ENCODE measurements around the gene PDIA6. TPM values are rescaled to one million over a fixed set of nuclear protein-coding genes. Genes with fewer than 3 reads are reported as not detected.

PDIA6 gene
- total and polyA plus RNA-seq, 2 donors (not counting 3 experiments of a cell fraction or from before 2014, with no cell fraction given): 335 to 424 TPM

DNA sequence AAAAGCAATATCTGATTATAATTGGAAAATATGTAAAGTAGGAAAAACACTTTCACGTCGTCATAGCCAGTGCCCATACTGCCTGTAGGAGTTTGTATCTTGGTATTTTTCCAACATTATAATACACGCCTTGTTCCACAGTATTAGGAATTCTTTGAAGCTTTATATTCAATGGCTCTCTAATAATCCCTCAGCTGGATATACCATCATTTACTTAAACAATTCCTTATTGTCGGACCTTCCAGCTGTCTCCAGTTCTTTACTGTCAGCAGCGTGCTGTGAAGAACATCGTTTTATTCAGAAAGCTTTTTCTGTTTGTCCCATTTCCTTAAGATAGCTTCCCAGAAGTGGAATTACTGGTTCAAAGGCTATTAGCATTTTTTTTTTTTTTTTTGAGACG, 59.4 kb downstream of the PDIA6 start:
- no peak overlapping the region for H3K4me3 ChIP-seq (replicated peaks in 1 of 3; ENCODE audit: insufficient read depth in 1 of 3, low read depth in 1 of 3, low read length in 3 of 3)
- H3K4me2 ChIP-seq (ENCODE audit: insufficient read depth, low read length): no peak overlapping the region
- dilution Hi-C loops (cut with MboI; ENCODE audit: extremely low pct_ligation_motif_present, low sequenced_read_pairs) (no loop called here), intact Hi-C loops (cut with micrococcal nuclease) (no loop called here)
- H3K9me3 ChIP-seq (replicated peaks; ENCODE audit: control insufficient read depth, insufficient read depth, low read length): no peaks in the 10 kb centered on the region
- H2AFZ ChIP-seq (ENCODE audit: low read depth, low read length): no peak overlapping the region
- H3K9me1 ChIP-seq (replicated peaks; ENCODE audit: control insufficient read depth, extremely low read depth, insufficient read depth, low read length): no peaks in the 10 kb centered on the region
- DNase-seq (ENCODE audit: low read depth, low spot score) (no peak), FAIRE-seq (no peak)
- no peak overlapping the region for H3K27ac ChIP-seq (ENCODE audit: insufficient read depth, low read depth, low read length)
- H3K9ac ChIP-seq (replicated peaks; ENCODE audit: extremely low read depth, insufficient read depth, low read length): no peak overlapping the region
- BruUV-seq (replicated peaks): no TSS peak
- no peaks in the 10 kb centered on the region for H3K27me3 ChIP-seq (ENCODE audit: control insufficient read depth in 2 of 2, insufficient read depth in 2 of 2, low read length in 2 of 2)
- POLR2A ChIA-PET: no interaction called here
- no peaks in the 10 kb centered on the region for H3K79me2 ChIP-seq (ENCODE audit: control insufficient read depth, insufficient read depth, low read length)
- H4K20me1 ChIP-seq (replicated peaks; ENCODE audit: control insufficient read depth, extremely low read depth, insufficient read depth, low read length): no peaks in the 10 kb centered on the region
- CTCF ChIA-PET: interaction anchor here (1.2 kb wide), 1 partner anchor 12 kb away, joined by 5 read pairs; no protein-coding TSS in a partner anchor
- TF ChIP-seq EZH2 (IDR thresholded peaks at IDR 0.05; ENCODE audit: borderline replicate concordance, low read depth, low read length, severe bottlenecking) (no peak), POLR2A (IDR thresholded peaks at IDR 0.05; ENCODE audit: low read depth, low read length) (no peak), POLR2AphosphoS5 (IDR thresholded peaks at IDR 0.05; ENCODE audit: insufficient read depth, low read depth, low read length) (no peak), MYC (IDR thresholded peaks at IDR 0.05; ENCODE audit: low read depth, low read length) (no peak), JUN (IDR thresholded peaks at IDR 0.05; ENCODE audit: borderline replicate concordance, insufficient read depth, insufficient read length, low read depth) (no peak), FOS (IDR thresholded peaks at IDR 0.05; ENCODE audit: borderline replicate concordance, insufficient read depth, low read length) (no peak), GATA2 (IDR thresholded peaks at IDR 0.05; ENCODE audit: insufficient read depth, insufficient read length, low read depth, low read length) (no peak)
- TF ChIP-seq, protein P1, sequence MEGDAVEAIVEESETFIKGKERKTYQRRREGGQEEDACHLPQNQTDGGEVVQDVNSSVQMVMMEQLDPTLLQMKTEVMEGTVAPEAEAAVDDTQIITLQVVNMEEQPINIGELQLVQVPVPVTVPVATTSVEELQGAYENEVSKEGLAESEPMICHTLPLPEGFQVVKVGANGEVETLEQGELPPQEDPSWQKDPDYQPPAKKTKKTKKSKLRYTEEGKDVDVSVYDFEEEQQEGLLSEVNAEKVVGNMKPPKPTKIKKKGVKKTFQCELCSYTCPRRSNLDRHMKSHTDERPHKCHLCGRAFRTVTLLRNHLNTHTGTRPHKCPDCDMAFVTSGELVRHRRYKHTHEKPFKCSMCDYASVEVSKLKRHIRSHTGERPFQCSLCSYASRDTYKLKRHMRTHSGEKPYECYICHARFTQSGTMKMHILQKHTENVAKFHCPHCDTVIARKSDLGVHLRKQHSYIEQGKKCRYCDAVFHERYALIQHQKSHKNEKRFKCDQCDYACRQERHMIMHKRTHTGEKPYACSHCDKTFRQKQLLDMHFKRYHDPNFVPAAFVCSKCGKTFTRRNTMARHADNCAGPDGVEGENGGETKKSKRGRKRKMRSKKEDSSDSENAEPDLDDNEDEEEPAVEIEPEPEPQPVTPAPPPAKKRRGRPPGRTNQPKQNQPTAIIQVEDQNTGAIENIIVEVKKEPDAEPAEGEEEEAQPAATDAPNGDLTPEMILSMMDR (IDR thresholded peaks at IDR 0.05; ENCODE audit: extremely low read depth in 1 of 2, insufficient read depth in 1 of 2, low read depth in 1 of 2, low read length in 2 of 2): no peak
- TF ChIP-seq, protein P2, sequence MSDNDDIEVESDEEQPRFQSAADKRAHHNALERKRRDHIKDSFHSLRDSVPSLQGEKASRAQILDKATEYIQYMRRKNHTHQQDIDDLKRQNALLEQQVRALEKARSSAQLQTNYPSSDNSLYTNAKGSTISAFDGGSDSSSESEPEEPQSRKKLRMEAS (IDR thresholded peaks at IDR 0.05; ENCODE audit: insufficient read depth, insufficient read length): no peak
- no peaks in the 10 kb centered on the region for H3K36me3 ChIP-seq (ENCODE audit: control insufficient read depth in 2 of 2, extremely low read depth in 1 of 2, insufficient read depth in 2 of 2, low read length in 2 of 2)
- no peaks in the 10 kb centered on the region for H3K4me1 ChIP-seq (ENCODE audit: control insufficient read depth, extremely low read depth, insufficient read depth, low read length)

Data from endothelial cell of umbilical vein (primary cell).